22Rv1 (cell line): Measurements from ENCODE around the gene STMND1.

Source experiments
- CTCF ChIP-seq: fragments of 450-650 bp; IDR thresholded peaks from 2 replicates; pipeline ENCODE4 v1.5.1; 2017; ENCODE audit warnings: mild to moderate bottlenecking
- ZFX ChIP-seq: fragments of 450-650 bp; IDR thresholded peaks from 2 replicates; pipeline ENCODE4 v1.6.1; 2017; ENCODE audit warnings: antibody characterized with exemption, borderline replicate concordance

GRCh38 chr6:17138033-17138432 lies 36.2 kb downstream of the STMND1 start:
- TF ChIP-seq CTCF, result no peak
- TF ChIP-seq ZFX, result no peak
